ENCODE results near the gene FLT3. TPM values are rescaled to one million over a fixed set of nuclear protein-coding genes. Genes with fewer than 3 reads are reported as not detected.
"Not testable (repeated sequence)": the region's sequence is repeated elsewhere in the genome, so short reads cannot be mapped to it uniquely, and the experiment has no call there.

The FLT3 gene
- total RNA-seq = 1 to 10 TPM in 5 of 6 donors, under 1 TPM in 1; 0.89 to 6.3 (median 1.6) TPM

GRCh38 chr13:28100150-28101121 is at the start of gene FLT3:
Gene FLT3 (minus strand): TSS chr13:28100576. CDS start chr13:28100510, 66 bp downstream.
- peak in 1 of 2 donors; percentile 60 for ATAC-seq (ENCODE audit: low FRiP score in 2 of 2)
- peak within 1 kb of the TSS in 3 of 4 donors; percentile 43 to 55 (median 53) for H3K4me3 ChIP-seq
- H3K36me3 ChIP-seq = no peaks in the 10 kb centered on the region
- peak; percentile 68 to 87 for DNase-seq
- H3K27me3 ChIP-seq = peaks cover 0 to 28% (median 19%) of the 10 kb centered on the region in 4 donors
- H3K4me1 ChIP-seq = peaks cover 11 to 21% (median 13%) of the 10 kb centered on the region in 4 donors
- peak within 1 kb of the TSS in 1 of 4 donors; percentile 55 for H3K27ac ChIP-seq
- TF ChIP-seq POLR2A (IDR thresholded peaks at IDR 0.05) (peak in 1 of 4 donors; percentile 58), CTCF (IDR thresholded peaks at IDR 0.05) (no peak), EP300 (IDR thresholded peaks at IDR 0.05) (no peak)
- peaks cover 0 to 7% (median 2%) of the 10 kb centered on the region in 4 donors for H3K9me3 ChIP-seq
- WGBS, 2 donors = 1 to 3% methylated on average over 48 to 63 of the region's 106 CpGs

- H3K27ac ChIP-seq = no peak overlapping the region
- DNase-seq (no peak), ATAC-seq (ENCODE audit: low FRiP score in 2 of 2) (no peak)
- H3K4me3 ChIP-seq = no peak overlapping the region
- peaks cover 4 to 19% (median 7%) of the 10 kb centered on the region in 4 donors for H3K4me1 ChIP-seq
- H3K27me3 ChIP-seq = no peaks in the 10 kb centered on the region
- 34 to 68% methylated on average over 1 of the region's 1 CpG for WGBS, 2 donors
- no peaks in the 10 kb centered on the region for H3K36me3 ChIP-seq
- TF ChIP-seq CTCF (IDR thresholded peaks at IDR 0.05) (no peak), POLR2A (IDR thresholded peaks at IDR 0.05) (no peak), POLR2AphosphoS5 (IDR thresholded peaks at IDR 0.05) (no peak), EP300 (IDR thresholded peaks at IDR 0.05) (no peak)
- no peaks in the 10 kb centered on the region for H3K9me3 ChIP-seq
Measured at GRCh38 chr13:28147495-28147894, 47.1 kb upstream of the FLT3 start.

GRCh38 chr13:28145049-28145448 is 44.7 kb upstream of the FLT3 start:
- H3K27ac ChIP-seq = no peak overlapping the region
- no peak for ATAC-seq (ENCODE audit: low FRiP score in 2 of 2)

GRCh38 chr13:28141542-28141941 is 41.2 kb upstream of the FLT3 start:
- not testable (repeated sequence) for H3K27ac ChIP-seq; H3K4me3 ChIP-seq; H3K36me3 ChIP-seq; DNase-seq; H3K27me3 ChIP-seq; ATAC-seq (ENCODE audit: low FRiP score in 2 of 2); H3K9me3 ChIP-seq
- H3K4me1 ChIP-seq = peaks cover 17 to 54% (median 31%) of the 10 kb centered on the region in 4 donors
- WGBS, 2 donors = 83 to 89% methylated on average over 8 to 10 of the region's 10 CpGs

More at GRCh38 chr13:28145049-28145448, 44.7 kb upstream of the FLT3 start:
- Histone ChIP-seq H3K27me3 (no peaks in the 10 kb centered on the region), H3K9me3 (no peaks in the 10 kb centered on the region), H3K4me3 (no peak overlapping the region), H3K36me3 (no peaks in the 10 kb centered on the region), H3K4me1 (peaks cover 10 to 39% (median 22%) of the 10 kb centered on the region in 4 donors)
- 92 to 94% methylated on average over 6 of the region's 6 CpGs for WGBS, 2 donors
- no peak for TF ChIP-seq CTCF (IDR thresholded peaks at IDR 0.05)
- no peak for TF ChIP-seq POLR2A (IDR thresholded peaks at IDR 0.05)
- TF ChIP-seq POLR2AphosphoS5 (IDR thresholded peaks at IDR 0.05) = no peak
- no peak for DNase-seq

GRCh38 chr13:28140433-28141125 is 40.2 kb upstream of the FLT3 start:
- Histone ChIP-seq H3K4me3 (peak overlapping the region in 3 of 4 donors; percentile 88 to 100 (median 90)), H3K4me1 (peaks cover 17 to 54% (median 30%) of the 10 kb centered on the region in 4 donors), H3K9me3 (no peaks in the 10 kb centered on the region), H3K27me3 (no peaks in the 10 kb centered on the region), H3K27ac (no peak overlapping the region), H3K36me3 (no peaks in the 10 kb centered on the region)
- DNase-seq (no peak), ATAC-seq (ENCODE audit: low FRiP score in 2 of 2) (no peak)
- TF ChIP-seq POLR2A (IDR thresholded peaks at IDR 0.05) (no peak), CTCF (IDR thresholded peaks at IDR 0.05) (no peak), EP300 (IDR thresholded peaks at IDR 0.05) (no peak), POLR2AphosphoS5 (IDR thresholded peaks at IDR 0.05) (no peak)
- WGBS, 2 donors = 65 to 67% methylated on average over 10 of the region's 10 CpGs
